ENCODE results near the gene NSFL1C. TPM values are rescaled to one million over a fixed set of nuclear protein-coding genes. Genes with fewer than 3 reads are reported as not detected.
"Not testable (repeated sequence)": the region's sequence is repeated elsewhere in the genome, so short reads cannot be mapped to it uniquely, and the experiment has no call there.

Gene NSFL1C
- total RNA-seq, result 28.1 TPM

DNA sequence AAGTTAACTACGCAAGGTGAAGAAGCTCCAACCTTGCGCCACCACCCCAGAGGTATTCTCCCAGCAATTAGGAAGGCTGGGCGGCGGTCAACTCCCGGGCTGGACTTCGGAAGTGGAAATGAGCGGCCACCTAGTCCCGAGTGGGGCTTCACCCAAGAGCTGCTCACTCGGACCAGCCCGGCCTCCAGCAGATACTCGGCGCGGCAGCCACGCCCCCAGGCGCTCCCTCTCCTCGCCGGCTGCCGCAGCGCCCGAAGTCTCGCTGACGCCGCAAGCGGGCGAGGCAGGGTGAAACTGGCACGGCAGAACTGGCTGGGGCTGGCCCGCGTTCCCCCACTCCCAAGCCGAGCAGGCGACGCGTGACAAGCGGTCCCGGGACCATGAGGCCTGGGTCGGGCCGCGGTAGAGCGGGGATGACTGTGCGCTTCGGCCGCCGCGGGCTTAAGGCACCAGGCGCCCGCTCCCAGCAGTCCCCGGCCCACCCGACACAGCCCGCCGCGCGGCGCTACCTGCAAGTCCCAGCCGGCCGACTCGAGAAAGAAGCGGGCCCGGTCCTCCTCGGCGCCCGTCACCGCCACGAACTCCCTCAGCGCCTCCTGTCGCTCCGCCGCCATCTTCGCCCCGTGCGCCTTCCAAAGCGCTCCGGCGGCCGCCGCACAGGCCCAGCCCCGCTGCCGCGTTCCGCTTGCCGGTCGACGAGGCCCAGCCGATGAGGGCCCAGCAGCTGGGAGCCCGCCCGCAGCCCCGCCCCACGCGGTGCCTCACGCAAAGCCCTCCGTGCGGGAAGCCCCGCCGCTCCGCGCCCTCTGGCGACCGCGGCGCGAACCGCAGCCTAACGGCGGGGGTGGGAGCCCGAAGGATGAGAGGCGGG, at the start of gene NSFL1C:
NSFL1C (minus strand) TSS at position 639 of the 871 bp plus-strand sequence; CDS start at position 614, 25 bp downstream.
- Histone ChIP-seq H3K4me1 (ENCODE audit: insufficient read depth, low read length) (peaks cover 81% of the 10 kb centered on the region), H3K4me3 (ENCODE audit: low read length) (peak within 1 kb of the TSS; percentile 73), H3K27me3 (ENCODE audit: insufficient read depth, low read length) (peaks cover 2% of the 10 kb centered on the region), H3K9me3 (ENCODE audit: low read depth, low read length) (no peaks in the 10 kb centered on the region)

GRCh38 chr20:1513801-1514200, 47.2 kb upstream of the NSFL1C start:
- H3K4me1 ChIP-seq (ENCODE audit: insufficient read depth, low read length), result peaks cover 6% of the 10 kb centered on the region
- H3K4me3 ChIP-seq (ENCODE audit: low read length), result no peak overlapping the region
- no peaks in the 10 kb centered on the region for H3K27me3 ChIP-seq (ENCODE audit: insufficient read depth, low read length)
- H3K9me3 ChIP-seq (ENCODE audit: low read depth, low read length), result no peaks in the 10 kb centered on the region

DNA sequence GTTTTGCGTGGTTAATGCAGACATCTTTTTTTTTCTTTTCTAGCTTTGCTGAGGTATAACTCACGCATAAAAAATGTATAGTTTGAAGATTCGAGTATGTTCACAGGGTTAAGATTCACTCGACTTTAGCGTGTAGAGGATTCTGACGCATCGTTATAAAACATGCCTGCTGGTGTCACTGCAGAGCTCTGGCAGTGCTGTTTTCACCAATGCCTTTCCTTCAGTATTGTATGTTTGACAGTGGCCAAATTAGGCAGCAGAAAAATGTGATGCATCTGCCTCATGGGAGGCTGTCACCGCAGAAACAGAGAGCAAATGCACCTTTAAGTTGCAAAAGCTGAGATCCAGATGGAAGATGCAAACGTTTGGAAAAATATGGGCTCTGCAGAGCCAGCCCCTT, 42.6 kb upstream of the NSFL1C start:
- Histone ChIP-seq H3K4me3 (ENCODE audit: low read length) (no peak overlapping the region), H3K9me3 (ENCODE audit: low read depth, low read length) (no peaks in the 10 kb centered on the region)

GRCh38 chr20:1508574-1508973, 41.9 kb upstream of the NSFL1C start:
- H3K27me3 ChIP-seq (ENCODE audit: insufficient read depth, low read length), result no peaks in the 10 kb centered on the region
- peaks cover 6% of the 10 kb centered on the region for H3K4me1 ChIP-seq (ENCODE audit: insufficient read depth, low read length)
- H3K4me3 ChIP-seq (ENCODE audit: low read length), result no peak overlapping the region
- H3K9me3 ChIP-seq (ENCODE audit: low read depth, low read length), result no peaks in the 10 kb centered on the region

More for the DNA sequence above, 42.6 kb upstream of the NSFL1C start:
- H3K4me1 ChIP-seq (ENCODE audit: insufficient read depth, low read length), result peaks cover 6% of the 10 kb centered on the region
- H3K27me3 ChIP-seq (ENCODE audit: insufficient read depth, low read length), result no peaks in the 10 kb centered on the region

DNA sequence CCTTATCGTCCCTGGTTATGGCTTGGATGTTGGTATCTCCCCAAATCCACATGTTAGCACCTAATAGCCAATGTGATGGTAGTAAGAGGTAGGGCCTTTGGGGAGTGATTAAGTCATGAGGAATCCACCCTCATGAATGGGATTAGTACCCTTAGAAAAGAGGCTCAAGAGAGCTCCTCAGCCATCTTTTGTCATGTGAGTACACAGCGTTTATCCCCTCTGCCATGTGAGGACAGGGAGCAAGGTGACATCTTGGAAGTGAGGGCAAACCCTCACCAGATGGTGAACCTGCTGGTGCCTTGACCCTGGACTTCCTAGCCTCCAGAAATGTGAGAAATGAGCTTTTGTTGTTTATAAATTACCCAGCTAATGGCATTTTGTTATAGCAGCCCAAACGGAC, 40.6 kb upstream of the NSFL1C start:
- H3K27me3 ChIP-seq (ENCODE audit: insufficient read depth, low read length), result no peaks in the 10 kb centered on the region
- H3K9me3 ChIP-seq (ENCODE audit: low read depth, low read length), result no peaks in the 10 kb centered on the region
- H3K4me3 ChIP-seq (ENCODE audit: low read length), result no peak overlapping the region
- peaks cover 9% of the 10 kb centered on the region for H3K4me1 ChIP-seq (ENCODE audit: insufficient read depth, low read length)

GRCh38 chr20:1505871-1506270, 39.2 kb upstream of the NSFL1C start:
- Histone ChIP-seq H3K4me3 (ENCODE audit: low read length) (no peak overlapping the region), H3K9me3 (ENCODE audit: low read depth, low read length) (no peaks in the 10 kb centered on the region), H3K27me3 (ENCODE audit: insufficient read depth, low read length) (no peaks in the 10 kb centered on the region), H3K4me1 (ENCODE audit: insufficient read depth, low read length) (peaks cover 9% of the 10 kb centered on the region)

DNA sequence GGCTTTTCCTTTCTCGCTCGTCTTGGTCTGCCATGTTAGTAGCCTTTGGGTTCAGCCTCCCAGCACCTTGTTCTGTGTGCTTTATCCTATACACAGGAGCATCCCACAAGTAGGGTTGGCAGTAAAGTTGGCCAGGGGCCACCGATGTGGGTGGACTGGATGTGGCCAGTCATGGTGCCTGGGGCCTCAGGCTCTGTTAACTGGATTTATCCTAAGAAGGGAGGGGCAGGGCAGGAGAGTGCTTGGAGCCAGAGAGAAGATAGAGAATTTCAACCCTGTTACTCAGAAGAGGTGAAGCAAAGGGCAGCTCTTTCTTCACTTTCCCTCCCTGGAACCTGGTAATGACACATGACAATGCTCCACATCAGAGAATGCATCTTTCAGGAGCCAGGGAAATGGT, 38.7 kb upstream of the NSFL1C start:
- Histone ChIP-seq H3K27me3 (ENCODE audit: insufficient read depth, low read length) (no peaks in the 10 kb centered on the region), H3K9me3 (ENCODE audit: low read depth, low read length) (no peaks in the 10 kb centered on the region), H3K4me1 (ENCODE audit: insufficient read depth, low read length) (peaks cover 9% of the 10 kb centered on the region)

GRCh38 chr20:1503564-1504227, 37.0 kb upstream of the NSFL1C start:
- no peak overlapping the region for H3K4me3 ChIP-seq (ENCODE audit: low read length)
- H3K9me3 ChIP-seq (ENCODE audit: low read depth, low read length), result no peaks in the 10 kb centered on the region
- no peaks in the 10 kb centered on the region for H3K27me3 ChIP-seq (ENCODE audit: insufficient read depth, low read length)
- peaks cover 3% of the 10 kb centered on the region for H3K4me1 ChIP-seq (ENCODE audit: insufficient read depth, low read length)

More for the DNA sequence above, 38.7 kb upstream of the NSFL1C start:
- H3K4me3 ChIP-seq (ENCODE audit: low read length), result no peak overlapping the region

GRCh38 chr20:1500496-1500895, 33.8 kb upstream of the NSFL1C start:
- Histone ChIP-seq H3K27me3 (ENCODE audit: insufficient read depth, low read length) (peaks cover 3% of the 10 kb centered on the region), H3K4me1 (ENCODE audit: insufficient read depth, low read length) (peaks cover 3% of the 10 kb centered on the region), H3K4me3 (ENCODE audit: low read length) (no peak overlapping the region), H3K9me3 (ENCODE audit: low read depth, low read length) (no peaks in the 10 kb centered on the region)

DNA sequence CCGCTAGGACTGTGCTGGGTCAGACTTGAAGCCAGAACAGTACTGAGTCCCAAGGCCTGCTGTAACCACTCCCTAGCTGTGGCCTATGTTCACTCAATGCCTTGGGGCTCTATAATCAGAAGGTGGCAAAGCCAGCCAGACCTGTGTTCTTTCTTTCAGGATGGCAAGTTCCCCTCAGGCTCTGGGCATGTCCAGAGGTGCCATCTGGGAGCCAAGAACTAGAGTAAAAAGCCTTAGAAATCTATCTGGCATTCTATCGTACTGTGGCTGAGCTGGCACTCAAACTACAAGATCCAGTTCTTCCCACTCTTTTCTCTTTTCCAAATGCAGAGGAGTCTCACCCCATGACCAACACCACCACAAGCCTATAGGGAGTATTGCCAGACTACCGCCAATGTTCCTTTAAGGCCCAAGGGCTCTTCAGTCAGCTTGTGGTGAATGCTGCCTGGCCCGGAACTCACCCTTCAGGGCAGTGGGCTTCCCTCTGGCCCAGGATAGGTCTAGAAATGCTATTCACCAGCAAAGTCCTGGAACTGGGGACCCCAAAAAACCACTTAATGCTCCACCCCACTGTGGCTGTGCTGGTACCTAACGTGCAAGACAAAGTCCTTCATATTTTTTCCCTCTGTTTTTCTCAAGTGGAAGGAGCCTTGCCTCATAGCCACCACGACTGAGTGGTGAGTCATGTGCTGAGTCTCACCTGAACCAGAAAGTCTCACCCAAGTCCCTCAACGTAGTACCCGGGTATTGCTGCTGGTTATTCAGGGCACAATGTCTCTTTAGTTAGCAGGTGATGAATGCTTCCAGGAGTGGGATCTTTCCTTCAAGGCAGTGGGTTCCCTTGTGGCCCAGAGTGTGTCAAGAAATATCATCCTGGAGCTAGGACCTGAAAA, 33.1 kb upstream of the NSFL1C start:
- no peaks in the 10 kb centered on the region for H3K9me3 ChIP-seq (ENCODE audit: low read depth, low read length)
- peaks cover 3% of the 10 kb centered on the region for H3K27me3 ChIP-seq (ENCODE audit: insufficient read depth, low read length)
- H3K4me3 ChIP-seq (ENCODE audit: low read length), result no peak overlapping the region
- H3K4me1 ChIP-seq (ENCODE audit: insufficient read depth, low read length), result peaks cover 9% of the 10 kb centered on the region

- H3K4me3 ChIP-seq (ENCODE audit: low read length); H3K9me3 ChIP-seq (ENCODE audit: low read depth, low read length); H3K27me3 ChIP-seq (ENCODE audit: insufficient read depth, low read length): not testable (repeated sequence)
- peaks cover 29% of the 10 kb centered on the region for H3K4me1 ChIP-seq (ENCODE audit: insufficient read depth, low read length)
These were observed 30.7 kb upstream of the NSFL1C start for GRCh38 chr20:1497371-1497770.

- Histone ChIP-seq H3K4me3 (ENCODE audit: low read length) (no peak overlapping the region), H3K9me3 (ENCODE audit: low read depth, low read length) (no peaks in the 10 kb centered on the region), H3K4me1 (ENCODE audit: insufficient read depth, low read length) (peaks cover 34% of the 10 kb centered on the region), H3K27me3 (ENCODE audit: insufficient read depth, low read length) (peaks cover 3% of the 10 kb centered on the region)
These were observed 30.3 kb upstream of the NSFL1C start for GRCh38 chr20:1496930-1497329.

GRCh38 chr20:1494436-1494835, 27.8 kb upstream of the NSFL1C start:
- Histone ChIP-seq H3K4me3 (ENCODE audit: low read length) (no peak overlapping the region), H3K4me1 (ENCODE audit: insufficient read depth, low read length) (peaks cover 45% of the 10 kb centered on the region), H3K27me3 (ENCODE audit: insufficient read depth, low read length) (peaks cover 3% of the 10 kb centered on the region), H3K9me3 (ENCODE audit: low read depth, low read length) (no peaks in the 10 kb centered on the region)

- H3K27me3 ChIP-seq (ENCODE audit: insufficient read depth, low read length), result peaks cover 3% of the 10 kb centered on the region
- H3K4me3 ChIP-seq (ENCODE audit: low read length), result no peak overlapping the region
- H3K9me3 ChIP-seq (ENCODE audit: low read depth, low read length), result no peaks in the 10 kb centered on the region
- H3K4me1 ChIP-seq (ENCODE audit: insufficient read depth, low read length), result peaks cover 50% of the 10 kb centered on the region
These were observed 26.9 kb upstream of the NSFL1C start for GRCh38 chr20:1493536-1493935.

Measured in mononuclear cell (primary cell).